HG02759 (cell line): Measurements from ENCODE around the gene MAPRE3.
"Not testable (repeated sequence)": the region's sequence is repeated elsewhere in the genome, so short reads cannot be mapped to it uniquely, and the experiment has no call there.

Experiments used
- ATAC-seq: cut with Tn5 transposase; IDR thresholded peaks from one replicate; pipeline ENCODE4 v1.9.1; 2021; ENCODE audit warnings: mild to moderate bottlenecking, moderate library complexity; ENCODE audit not compliant: unreplicated experiment

The MAPRE3 gene

DNA sequence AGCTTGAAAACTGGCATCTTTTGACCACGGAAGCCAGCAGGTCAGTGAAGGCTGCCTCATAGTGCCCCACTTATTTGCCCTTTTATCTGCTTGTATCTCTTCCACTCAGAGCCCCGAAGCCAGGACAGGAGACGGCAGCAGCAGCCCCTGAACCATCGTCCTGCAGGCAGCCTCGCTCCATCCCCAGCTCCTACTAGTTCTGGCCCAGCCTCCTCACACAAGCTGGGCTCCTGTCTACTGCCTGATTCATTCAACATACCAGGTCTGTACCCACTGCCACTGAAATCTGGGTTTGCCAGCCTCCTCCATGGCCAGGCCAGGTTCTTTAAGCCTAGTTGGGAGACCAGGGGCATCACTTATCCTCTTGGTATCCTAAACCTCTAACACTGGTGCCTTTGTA lies 96.9 kb downstream of the MAPRE3 start:
- no peak for ATAC-seq

DNA sequence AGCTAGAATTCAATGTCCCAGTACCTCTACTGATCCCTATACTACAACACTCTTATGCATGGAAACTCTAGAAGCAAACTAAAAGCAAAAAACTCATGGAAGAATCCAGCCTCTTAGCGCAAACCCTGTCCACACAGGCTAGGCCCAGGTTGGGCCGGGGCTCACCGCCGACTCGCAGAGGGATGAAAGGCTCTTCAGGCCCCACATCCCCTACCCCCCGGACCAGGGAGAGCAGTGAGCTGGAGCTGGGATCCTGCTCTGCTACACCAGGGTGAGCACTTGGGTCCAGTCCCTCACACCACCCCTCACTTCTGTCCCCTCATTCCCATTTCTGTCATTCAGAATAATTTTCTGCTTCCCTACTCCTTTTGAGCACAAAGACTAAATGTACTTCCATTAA lies 99.0 kb downstream of the MAPRE3 start:
- no peak for ATAC-seq

DNA sequence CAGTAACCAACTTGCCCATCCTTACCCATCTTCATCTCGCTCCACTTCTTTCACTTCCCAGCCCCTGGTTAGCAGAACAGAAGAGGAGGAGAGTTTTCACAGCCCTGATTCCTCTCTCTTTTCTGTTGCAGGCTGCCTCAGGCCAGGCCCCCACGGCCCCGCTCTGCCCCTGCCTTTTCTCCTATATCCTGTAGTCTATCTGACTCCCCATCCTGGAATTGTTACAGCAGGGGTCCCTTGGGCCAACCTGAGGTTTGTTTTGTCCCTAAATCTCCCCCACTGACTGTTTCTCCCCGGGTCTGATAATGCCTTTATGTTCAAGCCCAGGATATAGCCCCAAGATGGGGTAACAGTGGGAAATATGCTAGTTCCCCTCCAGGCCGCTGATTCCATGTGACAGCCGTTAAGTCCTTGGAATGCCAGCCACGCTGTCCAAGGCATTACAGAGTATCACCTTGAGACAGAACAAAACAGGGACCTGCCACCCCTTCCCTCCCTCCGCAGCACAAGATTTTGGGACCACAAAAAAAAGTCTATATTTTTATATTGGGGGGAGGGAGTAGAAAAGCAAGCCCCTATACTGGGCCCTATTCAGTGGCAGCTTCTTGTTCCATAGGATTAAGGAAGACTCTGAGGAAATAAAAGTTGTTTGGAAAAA lies 99.7 kb downstream of the MAPRE3 start:
- no peak for ATAC-seq

DNA sequence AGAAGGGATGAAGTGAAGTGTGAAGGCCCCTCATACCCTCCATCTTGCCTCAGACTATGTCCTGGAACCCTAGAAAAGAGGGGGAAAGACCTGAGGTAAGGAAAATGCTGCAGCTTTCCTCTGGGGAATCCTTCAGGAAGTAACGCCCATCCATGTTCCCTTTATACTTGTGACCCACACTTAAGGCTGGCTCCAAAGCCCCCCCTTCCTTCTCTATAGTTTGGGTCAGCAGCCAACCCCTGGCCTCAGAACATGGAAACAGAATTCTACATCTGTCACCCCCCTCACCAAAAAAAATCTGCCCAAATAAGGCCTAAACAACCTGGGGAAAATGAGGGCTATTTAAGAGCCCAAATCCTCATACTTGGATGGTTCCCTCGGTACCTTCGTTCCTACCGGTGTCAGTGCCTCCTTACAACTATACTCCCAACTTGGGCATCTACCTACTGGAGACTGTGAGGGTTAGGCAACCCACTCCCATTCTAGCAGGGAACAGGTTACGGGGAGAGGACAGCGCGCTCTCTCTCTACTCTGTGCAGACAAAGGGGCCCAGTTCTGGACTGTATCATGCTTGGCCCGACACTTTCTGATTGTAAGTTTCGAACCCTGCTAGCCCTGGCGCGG lies 100.3 kb downstream of the MAPRE3 start:
- ATAC-seq = no peak

DNA sequence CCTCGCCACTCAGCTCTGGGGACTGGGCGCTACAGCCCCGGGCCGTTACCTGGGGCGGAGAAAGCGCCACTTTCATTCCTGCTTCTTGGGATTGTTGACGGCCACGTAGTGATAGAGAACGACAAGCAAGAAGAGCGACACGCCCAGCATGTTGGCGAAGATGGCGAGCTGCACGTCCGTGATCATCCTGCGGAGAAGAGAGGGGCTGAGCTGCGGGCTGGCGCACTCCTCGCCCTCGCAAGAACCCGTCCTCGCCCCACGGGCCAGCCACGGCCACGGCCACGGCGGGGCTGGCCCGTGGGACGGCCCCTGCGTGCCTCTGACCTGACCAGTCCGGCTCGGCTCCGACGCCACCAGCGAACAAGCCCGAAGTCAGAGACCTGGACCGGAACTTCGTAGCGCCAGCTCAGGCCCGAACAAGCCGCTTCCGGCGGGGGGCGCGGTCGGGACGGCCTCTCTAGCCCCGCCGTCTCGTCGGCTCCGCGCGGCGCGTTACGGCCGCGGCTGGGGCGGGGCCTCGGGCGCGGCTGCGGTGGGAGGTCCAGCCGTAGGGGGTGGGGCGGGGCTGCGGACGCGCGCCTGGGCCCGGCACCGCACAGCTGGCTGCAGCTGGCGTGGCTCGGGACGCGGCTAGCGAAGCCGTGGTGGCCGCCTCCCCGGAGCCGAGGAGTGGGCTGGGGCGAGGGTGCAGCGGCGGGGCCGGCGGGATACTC lies 101.0 kb downstream of the MAPRE3 start, which contains the start of gene OST4:
Gene OST4, minus strand, starts transcription at position 378 of the 713 bp plus-strand sequence.
- peak; percentile 91 for ATAC-seq

DNA sequence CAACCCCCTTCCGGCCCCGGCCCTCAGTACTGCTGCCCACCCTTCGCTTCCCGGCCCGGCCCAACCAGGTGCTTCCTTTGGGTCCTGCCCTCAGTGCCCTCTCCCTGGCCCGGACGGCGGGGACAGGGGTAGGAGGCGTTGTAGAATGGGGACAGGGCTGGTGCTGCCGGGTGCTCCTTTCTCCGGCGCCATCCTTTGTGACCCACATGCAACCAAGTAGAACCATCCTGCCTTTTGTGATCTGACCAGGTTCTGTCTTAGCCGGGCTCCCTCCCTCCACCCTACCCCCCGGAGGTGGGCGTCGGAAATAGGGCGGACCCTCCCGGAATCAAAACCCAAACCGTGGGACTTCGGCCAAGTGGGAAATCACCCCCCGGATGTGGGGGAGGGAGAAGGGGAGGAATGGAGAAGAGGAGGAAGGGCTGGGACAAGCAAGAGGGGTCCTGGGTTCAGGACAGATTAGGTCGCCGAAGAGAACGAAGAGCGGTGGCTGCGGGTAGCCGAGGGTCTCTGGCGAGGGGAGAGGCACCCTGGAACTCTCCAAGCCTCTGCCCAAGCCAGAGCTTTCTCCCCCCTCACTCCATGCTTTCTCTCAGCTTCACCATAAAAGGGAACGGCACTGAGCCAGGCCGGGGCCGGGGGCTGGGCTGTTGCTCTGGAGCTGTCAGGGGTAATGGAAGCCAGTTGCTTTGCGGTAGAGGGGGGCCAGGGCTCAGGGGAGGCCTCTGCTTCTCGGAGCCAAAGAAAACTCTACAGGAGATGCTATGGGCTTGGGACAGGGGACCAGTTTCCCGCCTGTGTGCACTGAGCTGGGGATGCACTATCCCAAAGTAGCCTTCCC lies 101.8 kb downstream of the MAPRE3 start:
- no peak for ATAC-seq

DNA sequence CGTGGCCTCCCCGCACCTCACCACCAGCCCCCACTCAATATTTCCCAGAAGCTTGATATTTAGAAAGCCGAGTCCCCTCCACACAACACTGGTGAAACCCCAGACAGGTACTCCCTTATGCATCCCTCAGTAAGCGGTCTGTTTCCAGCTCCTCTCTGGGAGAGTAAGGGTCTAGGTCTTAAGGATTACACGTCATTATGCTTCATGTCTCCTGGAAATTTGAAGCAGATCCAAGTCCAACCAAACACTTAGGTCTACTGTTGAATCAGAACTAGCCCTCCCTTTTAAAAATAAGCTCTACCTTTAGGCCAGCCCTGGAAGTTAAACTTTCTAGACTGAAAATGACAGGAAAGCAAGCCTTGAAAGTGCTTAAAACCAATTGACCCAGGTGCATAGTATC lies 102.5 kb downstream of the MAPRE3 start:
- no peak for ATAC-seq

DNA sequence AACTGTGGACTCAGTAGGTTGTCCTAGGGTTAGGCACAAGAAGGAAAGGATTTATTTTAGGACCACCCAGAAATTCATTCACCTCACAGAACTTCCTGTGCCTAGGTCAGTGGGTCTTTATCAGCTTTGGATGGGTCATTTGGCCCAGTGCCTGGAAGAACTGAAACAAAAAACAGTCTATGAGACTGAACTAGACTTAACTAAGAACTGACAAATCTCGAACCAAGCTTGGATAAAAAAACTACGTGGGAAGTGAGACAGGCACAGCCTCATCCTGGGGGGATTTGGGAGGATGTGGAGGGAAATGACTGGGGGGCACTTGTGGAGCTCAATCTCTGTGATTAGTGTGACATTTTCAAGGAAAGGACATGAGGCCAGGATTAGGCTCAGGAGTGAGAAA lies 103.3 kb downstream of the MAPRE3 start:
- ATAC-seq = no peak

DNA sequence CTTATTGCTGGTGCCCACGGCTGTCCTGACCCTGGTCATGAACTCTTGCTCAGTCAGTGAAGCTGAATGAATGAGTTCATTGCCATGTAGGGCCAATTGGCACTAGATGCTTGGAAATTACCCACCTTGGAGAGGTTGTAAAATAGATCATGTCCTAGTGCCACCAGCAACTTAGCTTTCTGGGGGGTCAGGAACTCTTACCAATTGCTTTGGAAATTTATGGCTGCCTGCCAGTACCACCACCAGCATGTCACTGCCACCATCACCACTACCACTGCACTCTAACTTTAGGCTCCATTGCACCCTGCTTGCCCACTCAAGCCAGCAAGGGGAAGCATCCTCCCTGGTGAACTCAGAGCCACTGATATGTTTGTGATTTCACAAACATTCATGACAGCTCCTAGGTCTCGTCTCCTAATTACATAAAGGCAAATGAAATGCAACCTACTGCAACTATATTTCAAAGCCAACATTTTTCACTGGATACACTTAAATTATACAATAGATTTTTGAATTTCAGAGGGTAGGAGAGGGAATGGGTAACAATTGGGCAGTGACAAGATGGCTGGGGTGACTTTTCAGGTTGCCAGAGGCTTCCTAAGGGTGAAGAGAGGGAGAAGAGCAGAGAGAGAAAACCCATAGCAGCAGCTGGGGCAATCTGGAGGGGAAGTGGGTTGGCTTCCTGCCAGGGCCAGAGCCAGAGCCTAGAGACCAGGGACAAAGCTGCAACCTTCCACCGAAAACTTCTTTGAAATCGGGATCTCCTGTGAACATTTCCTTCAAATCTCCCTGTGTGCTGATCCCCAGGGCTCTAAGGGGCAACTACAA lies 104.5 kb downstream of the MAPRE3 start:
- ATAC-seq = no peak

DNA sequence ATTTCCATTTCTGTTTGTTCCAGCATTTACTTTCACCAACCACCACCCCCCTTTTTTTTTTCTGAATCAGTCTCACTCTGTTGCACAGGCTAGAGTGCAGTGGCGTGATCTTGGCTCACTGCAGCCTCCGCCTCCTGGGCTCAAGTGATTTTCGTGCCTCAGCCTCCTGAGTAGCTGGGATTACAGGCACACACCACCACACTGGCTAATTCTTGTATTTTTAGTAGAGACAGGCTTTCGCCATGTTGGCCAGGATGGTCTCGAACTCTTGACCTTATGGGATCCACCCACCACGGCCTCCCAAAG lies 105.1 kb downstream of the MAPRE3 start:
- ATAC-seq = not testable (repeated sequence)

DNA sequence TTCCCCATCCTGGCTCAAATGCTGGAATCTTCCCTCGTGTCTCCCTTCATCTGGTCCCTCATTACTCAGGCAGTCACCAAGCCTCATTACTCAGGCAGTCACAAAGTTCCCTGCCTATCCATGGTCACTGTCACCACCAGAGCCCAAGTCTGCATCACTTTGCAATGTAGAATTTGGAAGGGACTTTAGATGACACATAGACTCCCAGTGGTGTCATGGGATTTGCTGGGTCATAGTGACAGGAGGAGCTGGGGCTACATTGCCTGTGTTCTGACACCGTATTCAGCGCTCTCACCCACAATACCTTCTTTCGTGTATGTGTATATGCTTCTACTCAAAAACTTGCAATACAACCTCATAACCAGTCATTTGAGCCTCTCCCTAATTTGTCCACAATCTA lies 105.9 kb downstream of the MAPRE3 start:
- no peak for ATAC-seq
